Activated CD8-positive, alpha-beta memory T cell treated with anti-CD3 and anti-CD28 coated beads for 48 hours (primary cell): Measurements from ENCODE around the gene ACTN1.

Experiments used
- DNase-seq, 3 experiments: peaks; one replicate each; pipeline ENCODE4 v3.0.0-alpha.2; 2020; ENCODE audit warnings: low read depth in 2 of 3, low spot score in 2 of 3

ACTN1 gene

DNA sequence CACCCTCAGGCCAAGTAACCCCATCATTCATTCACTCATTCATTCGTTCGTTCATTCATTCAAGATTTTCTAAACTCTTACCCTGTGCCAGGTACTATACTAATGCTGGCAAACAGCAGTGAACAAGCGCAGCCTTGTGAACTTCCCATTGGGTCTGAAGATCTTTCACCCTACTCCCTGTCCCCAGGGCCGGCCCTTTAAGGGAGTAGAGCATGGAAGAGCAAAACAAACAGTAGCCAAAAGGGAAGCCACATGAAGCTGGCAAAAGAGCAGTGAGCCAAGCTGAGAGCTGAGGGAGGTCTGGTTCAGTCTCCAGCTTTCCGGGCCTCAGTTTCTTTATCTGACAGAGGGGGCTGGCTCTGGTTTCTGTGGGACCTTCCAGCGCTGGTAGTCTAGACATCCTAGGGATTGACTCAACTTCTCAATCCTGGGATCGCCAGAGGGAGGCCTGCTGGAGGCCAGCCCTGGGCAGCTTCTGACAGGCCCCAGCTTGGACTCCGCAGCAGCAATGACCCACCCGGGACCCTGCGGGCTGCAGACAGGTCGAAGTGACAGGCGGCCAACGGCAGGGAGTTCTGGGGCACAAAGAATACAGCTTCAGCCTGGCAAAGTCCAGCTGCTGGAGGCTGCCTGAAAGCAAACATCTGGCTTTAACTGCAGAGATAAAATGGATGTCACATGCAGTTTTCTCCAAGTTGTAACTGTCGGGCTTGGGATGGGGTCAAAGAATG is 27.1 kb downstream of the ACTN1 start:
- no peak for DNase-seq

- no peak for DNase-seq
These were observed 27.9 kb downstream of the ACTN1 start for GRCh38 chr14:68951035-68951797.

DNA sequence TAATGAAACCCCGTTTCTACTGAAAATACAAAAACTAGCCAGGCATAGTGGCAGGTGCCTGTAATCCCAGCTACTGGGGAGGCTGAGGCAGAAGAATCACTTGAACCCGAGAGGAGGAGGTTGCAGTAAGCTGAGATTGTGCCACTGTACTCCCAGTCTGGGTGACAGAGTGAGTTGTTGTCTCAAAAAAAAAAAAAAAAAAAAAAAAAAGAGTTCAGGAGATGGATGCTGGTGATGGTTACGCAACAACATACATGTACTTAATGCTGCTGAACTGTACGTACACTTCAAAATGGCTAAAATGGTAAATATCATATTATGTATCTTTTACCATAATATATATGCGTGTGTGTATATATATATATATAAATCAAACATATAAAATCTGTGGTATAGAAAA is 29.0 kb downstream of the ACTN1 start:
- no peak for DNase-seq

- DNase-seq = no peak
These were observed 29.5 kb downstream of the ACTN1 start for GRCh38 chr14:68949601-68949965.

- DNase-seq = no peak
These were observed 30.2 kb downstream of the ACTN1 start for GRCh38 chr14:68948686-68949600.

DNA sequence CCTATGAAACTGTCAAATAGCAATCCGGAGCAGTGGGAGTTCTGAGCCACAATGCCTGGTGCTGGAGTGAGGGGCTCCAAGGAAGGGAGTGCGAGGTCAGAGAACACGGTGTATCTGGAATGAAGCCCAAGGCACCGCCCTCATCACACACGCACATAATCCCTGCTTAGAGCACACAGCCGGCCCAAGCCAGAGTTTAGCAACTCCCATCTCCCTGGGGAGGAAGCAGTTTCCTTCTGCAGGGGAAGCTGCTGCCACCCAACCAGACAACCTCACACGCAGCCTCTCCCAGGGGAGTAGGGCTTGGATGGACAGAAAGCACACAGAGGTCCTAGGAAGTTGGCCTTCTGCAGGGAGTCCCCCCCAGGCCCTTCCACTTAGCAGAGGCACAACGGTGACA is 31.3 kb downstream of the ACTN1 start:
- DNase-seq = no peak

- DNase-seq = no peak
These were observed 32.6 kb downstream of the ACTN1 start for GRCh38 chr14:68946489-68946822.

GRCh38 chr14:68945585-68946488 is 33.3 kb downstream of the ACTN1 start:
- no peak for DNase-seq

- DNase-seq = no peak
These were observed 33.9 kb downstream of the ACTN1 start for GRCh38 chr14:68945190-68945584.

DNA sequence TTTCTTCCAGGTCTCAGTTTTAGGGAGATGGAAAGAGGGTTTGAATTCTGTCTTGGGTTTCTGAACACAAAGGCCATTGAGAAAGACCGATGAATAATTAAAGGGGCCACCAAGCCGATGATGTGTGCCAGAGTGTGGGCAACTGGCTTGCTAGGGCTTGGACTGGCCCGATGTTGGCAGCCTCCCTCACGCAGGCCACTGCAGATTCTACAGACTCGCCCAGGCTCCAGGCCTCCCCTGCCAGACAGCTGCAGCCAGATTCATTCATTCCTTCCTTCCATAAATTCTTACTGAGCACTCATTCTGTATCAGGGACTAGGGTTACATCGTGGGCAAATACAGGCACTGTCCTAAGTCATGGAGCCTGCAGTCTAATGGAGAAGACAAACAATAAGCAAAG is 34.9 kb downstream of the ACTN1 start:
- DNase-seq = no peak

DNA sequence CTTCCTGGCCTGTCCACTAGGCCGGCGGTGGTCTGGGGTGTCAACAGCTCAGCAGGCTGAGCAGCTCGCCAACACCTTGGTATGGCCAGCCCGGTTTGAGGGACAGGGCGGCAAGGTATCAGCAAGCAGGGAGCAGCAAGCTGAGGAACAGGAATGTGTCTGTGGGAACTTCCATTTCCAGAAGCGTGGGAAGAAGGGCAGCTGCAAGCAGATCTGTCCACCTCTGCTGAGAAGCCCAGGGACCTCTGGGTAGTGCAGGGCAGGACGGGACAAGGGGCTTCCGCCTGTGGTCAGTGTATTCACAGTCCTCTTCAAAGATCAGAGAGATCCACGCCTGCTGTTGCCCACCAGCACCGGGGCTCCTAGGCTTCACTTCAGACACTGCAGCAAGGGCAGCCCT is 36.0 kb downstream of the ACTN1 start:
- DNase-seq = no peak

DNA sequence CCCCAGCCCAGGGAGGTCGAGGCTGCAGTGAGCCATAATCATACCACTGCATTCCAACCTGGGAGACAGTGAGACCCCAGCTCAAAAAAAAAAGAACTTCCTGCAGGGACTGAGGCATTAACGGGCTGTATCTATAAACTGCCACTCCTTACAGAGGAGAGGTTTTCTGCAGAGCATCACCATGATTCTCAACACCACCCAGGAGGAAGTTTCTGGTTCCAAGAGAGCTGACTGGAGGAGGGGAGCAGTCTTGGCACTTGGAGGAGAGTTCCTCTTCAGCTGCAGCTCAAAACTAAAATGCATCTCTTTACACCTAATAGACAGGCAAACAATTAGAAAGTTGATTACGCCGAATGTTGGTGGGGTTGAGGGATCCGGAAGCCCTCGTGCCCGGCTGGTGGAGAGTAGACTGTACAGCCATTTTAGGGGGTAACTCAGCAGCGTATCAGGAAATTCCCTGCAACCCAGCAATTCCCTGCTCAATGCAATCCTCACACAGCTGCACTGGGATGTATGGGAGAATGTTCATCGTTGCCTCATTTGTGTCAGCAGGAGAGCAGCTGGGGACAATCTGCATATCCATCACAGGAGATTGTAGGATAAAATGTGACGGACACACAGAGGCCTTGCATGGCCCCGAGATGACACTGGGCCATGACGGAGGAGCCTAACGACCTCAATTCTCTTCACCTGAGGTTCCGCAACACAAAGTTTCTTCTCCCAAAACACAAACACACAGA is 36.6 kb downstream of the ACTN1 start:
- DNase-seq = no peak

DNA sequence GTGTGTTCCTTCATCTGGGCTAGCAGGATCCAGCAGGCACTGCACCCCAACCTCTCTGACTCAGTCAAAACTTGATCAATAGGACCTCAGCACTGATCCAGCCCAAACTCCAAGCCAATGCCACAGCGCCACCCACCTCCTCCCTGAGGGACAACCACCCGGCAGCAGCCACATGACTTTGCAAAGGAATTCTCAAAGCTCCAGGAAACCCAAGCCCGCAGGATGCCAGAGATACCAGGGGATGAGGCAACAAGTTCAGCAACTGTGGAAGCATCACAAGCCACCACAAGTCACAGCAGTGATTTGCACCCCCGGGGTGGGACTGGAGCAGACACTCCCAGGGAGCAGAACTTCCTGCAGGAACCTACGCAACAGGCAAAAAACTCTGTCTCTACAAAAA is 37.3 kb downstream of the ACTN1 start:
- no peak for DNase-seq

- no peak for DNase-seq
These were observed 38.4 kb downstream of the ACTN1 start for GRCh38 chr14:68940614-68941185.

GRCh38 chr14:68939893-68940613 is 39.0 kb downstream of the ACTN1 start:
- DNase-seq = no peak

DNA sequence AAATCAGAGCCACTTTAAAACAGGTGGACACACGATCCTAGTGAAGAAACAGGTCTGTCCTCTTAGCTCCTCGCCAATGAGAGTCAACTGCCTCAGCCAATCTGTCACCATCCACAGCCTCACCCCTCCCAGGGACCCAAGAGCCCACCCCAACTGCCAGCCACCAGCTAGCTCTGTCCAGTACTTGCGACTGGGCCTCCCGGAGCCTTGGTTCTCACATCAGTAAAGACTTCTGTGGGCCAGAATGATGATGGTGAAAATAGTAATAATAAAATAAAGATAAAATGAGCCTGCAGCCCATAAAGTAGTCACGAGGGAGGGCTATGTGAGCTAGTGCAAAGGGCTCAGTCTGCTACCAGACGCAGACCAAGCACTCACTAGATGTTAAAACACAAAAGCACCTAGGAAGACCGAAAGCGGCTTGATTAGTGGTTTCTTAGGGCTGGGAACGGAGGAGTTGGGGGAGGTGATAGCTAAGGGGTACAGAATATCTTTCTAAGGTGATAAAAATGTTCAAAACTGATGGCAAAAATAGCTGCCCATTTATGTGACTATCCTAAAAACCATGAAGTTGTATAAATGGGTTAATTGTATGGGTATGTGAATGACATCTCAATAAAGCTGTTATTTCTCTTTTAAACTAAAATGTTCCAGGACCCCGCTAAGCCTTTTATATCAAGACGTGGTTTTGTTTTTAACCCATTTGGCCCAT is 39.8 kb downstream of the ACTN1 start:
- no peak for DNase-seq

DNA sequence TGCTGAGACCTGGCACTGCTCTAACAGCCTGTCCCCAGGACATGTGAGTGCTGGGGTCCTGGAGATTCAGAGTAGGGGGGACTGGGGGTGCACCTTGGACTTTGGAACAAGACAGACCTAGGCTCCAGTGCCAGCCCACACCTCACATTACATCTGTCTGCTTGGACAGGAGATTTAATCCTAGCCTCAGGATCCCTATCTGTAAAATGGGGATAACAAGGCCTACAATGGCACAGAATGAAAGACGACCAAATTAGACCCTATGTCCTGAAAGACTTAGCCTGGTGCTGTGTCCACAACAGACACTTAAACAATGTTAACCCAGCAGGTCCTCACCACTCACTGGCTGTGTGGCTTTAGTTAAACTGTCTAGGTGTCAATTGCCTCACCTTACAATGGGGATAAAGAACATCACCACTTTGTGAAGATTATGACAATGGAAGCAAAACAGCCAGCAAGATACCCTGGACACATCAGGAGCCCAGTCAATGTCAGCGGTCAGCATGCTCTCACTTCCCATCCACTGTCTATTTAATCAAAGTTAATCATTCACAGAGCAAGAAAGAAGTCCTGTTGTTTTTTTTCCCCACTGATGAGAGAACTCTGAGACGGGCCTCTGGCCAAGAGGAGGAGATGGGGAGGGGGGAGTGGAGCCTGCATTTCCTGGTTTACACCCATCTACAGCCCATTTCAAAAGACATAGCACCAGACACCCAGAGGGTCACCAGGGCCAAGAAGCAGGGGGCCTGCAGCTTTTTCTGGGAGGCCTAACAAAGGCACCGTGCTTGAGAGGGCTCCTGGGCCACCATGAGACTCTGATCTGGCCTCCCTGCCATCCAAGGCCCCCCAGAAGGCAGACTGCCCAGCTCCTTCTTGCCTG is 40.6 kb downstream of the ACTN1 start:
- no peak for DNase-seq
